Measurements from ENCODE around the gene ACTL8. TPM values are rescaled to one million over a fixed set of nuclear protein-coding genes. Genes with fewer than 3 reads are reported as not detected.

The ACTL8 gene
- total RNA-seq, 4 donors from 2014 or later = not detected

- in situ Hi-C loops (cut with MboI; ENCODE audit: low pct_ligation_motif_present in 1 of 4, low pct_unique_long_range_greater_than_20kb in 1 of 4, low sequenced_read_pairs in 3 of 4) (no loop called here), intact Hi-C loops (cut with DNase I; ENCODE audit: low total_unique reads) (no loop called here)
- DNase-seq = no peak
- no peak for TF ChIP-seq EP300 (IDR thresholded peaks at IDR 0.05; ENCODE audit: low read depth)
- TF ChIP-seq POLR2A (IDR thresholded peaks at IDR 0.05) = no peak
- no peak for TF ChIP-seq CTCF (IDR thresholded peaks at IDR 0.05)
- TF ChIP-seq POLR2AphosphoS5 (IDR thresholded peaks at IDR 0.05) = no peak
- no peak overlapping the region for H3K27ac ChIP-seq
- H3K27me3 ChIP-seq = no peaks in the 10 kb centered on the region
- H3K36me3 ChIP-seq = no peaks in the 10 kb centered on the region
- H3K4me3 ChIP-seq = no peak overlapping the region
- no peaks in the 10 kb centered on the region for H3K9me3 ChIP-seq
- H3K4me1 ChIP-seq = no peaks in the 10 kb centered on the region
- 67 to 100% methylated on average over 1 of the region's 1 CpG for WGBS, 2 donors (ENCODE audit: low coverage in 1 of 2)
Observed at GRCh38 chr1:17874231-17874630, 119.1 kb downstream of the ACTL8 start.

GRCh38 chr1:17874710-17875109 is 119.6 kb downstream of the ACTL8 start:
- H3K27ac ChIP-seq = no peak overlapping the region
- no peak for DNase-seq
- TF ChIP-seq CTCF (IDR thresholded peaks at IDR 0.05) (no peak), POLR2A (IDR thresholded peaks at IDR 0.05) (no peak), EP300 (IDR thresholded peaks at IDR 0.05; ENCODE audit: low read depth) (no peak), POLR2AphosphoS5 (IDR thresholded peaks at IDR 0.05) (no peak)
- no peaks in the 10 kb centered on the region for H3K9me3 ChIP-seq
- in situ Hi-C loops (cut with MboI; ENCODE audit: low pct_ligation_motif_present in 1 of 4, low pct_unique_long_range_greater_than_20kb in 1 of 4, low sequenced_read_pairs in 3 of 4) = no loop called here
- intact Hi-C loops (cut with DNase I; ENCODE audit: low total_unique reads) = no loop called here
- H3K4me3 ChIP-seq = no peak overlapping the region
- no peaks in the 10 kb centered on the region for H3K4me1 ChIP-seq
- H3K36me3 ChIP-seq = no peaks in the 10 kb centered on the region
- no peaks in the 10 kb centered on the region for H3K27me3 ChIP-seq
- 9 to 25% methylated on average over 4 to 5 of the region's 5 CpGs for WGBS, 2 donors (ENCODE audit: low coverage in 1 of 2)

- no peaks in the 10 kb centered on the region for H3K4me1 ChIP-seq
- no peak overlapping the region for H3K27ac ChIP-seq
- in situ Hi-C loops (cut with MboI; ENCODE audit: low pct_ligation_motif_present in 1 of 4, low pct_unique_long_range_greater_than_20kb in 1 of 4, low sequenced_read_pairs in 3 of 4) (no loop called here), intact Hi-C loops (cut with DNase I; ENCODE audit: low total_unique reads) (no loop called here)
- no peak for DNase-seq
- no peaks in the 10 kb centered on the region for H3K36me3 ChIP-seq
- whole genome bisulfite sequencing, 2 donors (ENCODE audit: low coverage in 1 of 2) = 48 to 63% methylated on average over 3 to 4 of the region's 5 CpGs
- H3K27me3 ChIP-seq = no peaks in the 10 kb centered on the region
- H3K4me3 ChIP-seq = no peak overlapping the region
- TF ChIP-seq POLR2A (IDR thresholded peaks at IDR 0.05) = no peak
- no peak for TF ChIP-seq EP300 (IDR thresholded peaks at IDR 0.05; ENCODE audit: low read depth)
- TF ChIP-seq CTCF (IDR thresholded peaks at IDR 0.05) = no peak
- TF ChIP-seq POLR2AphosphoS5 (IDR thresholded peaks at IDR 0.05) = no peak
- H3K9me3 ChIP-seq = no peaks in the 10 kb centered on the region
Observed at GRCh38 chr1:17875171-17875881, 120.2 kb downstream of the ACTL8 start.

- in situ Hi-C loops (cut with MboI; ENCODE audit: low pct_ligation_motif_present in 1 of 4, low pct_unique_long_range_greater_than_20kb in 1 of 4, low sequenced_read_pairs in 3 of 4) (no loop called here), intact Hi-C loops (cut with DNase I; ENCODE audit: low total_unique reads) (no loop called here)
- Histone ChIP-seq H3K27ac (no peak overlapping the region), H3K36me3 (no peaks in the 10 kb centered on the region), H3K27me3 (no peaks in the 10 kb centered on the region), H3K4me1 (no peaks in the 10 kb centered on the region), H3K9me3 (no peaks in the 10 kb centered on the region), H3K4me3 (no peak overlapping the region)
- TF ChIP-seq EP300 (IDR thresholded peaks at IDR 0.05; ENCODE audit: low read depth) (no peak), POLR2A (IDR thresholded peaks at IDR 0.05) (no peak), CTCF (IDR thresholded peaks at IDR 0.05) (no peak), POLR2AphosphoS5 (IDR thresholded peaks at IDR 0.05) (no peak)
- no peak for DNase-seq
- WGBS, 2 donors (ENCODE audit: low coverage in 1 of 2) = 93% methylated on average over 4 of the region's 4 CpGs; no CpG with 5 or more reads in 1 of the 2 donors
Observed at GRCh38 chr1:17875882-17876280, 120.7 kb downstream of the ACTL8 start.

Other genes starting within 250 kb of the ACTL8 start
- 100 to 1,000 TPM; 115 to 326 (median 199) TPM for gene ARHGEF10L, start 215.6 kb upstream of the ACTL8 start, total RNA-seq